SK-N-MC (cell line): ENCODE measurements around the gene CDSN.

Experiments
- DNase-seq: peaks from one replicate; pipeline ENCODE4 v3.0.0-alpha.2; 2011; ENCODE audit warnings: low read depth, low spot score
- H3K27ac ChIP-seq: fragments of 200-600 bp; sonication (generic); 2 replicates; pipeline ENCODE4 v1.5.1; 2016; ENCODE audit warnings: mixed run types
- H3K36me3 ChIP-seq: fragments of 200-600 bp; sonication (generic); 2 replicates; pipeline ENCODE4 v1.6.1; 2017; ENCODE audit warnings: antibody characterized with exemption, low read length, mixed read lengths; ENCODE audit not compliant: insufficient read depth
- H3K4me3 ChIP-seq: fragments of 200-600 bp; sonication (generic); 2 replicates; pipeline ENCODE4 v1.5.1; 2016
- H3K9ac ChIP-seq: fragments of 200-600 bp; sonication (generic); 2 replicates; pipeline ENCODE4 v1.8.0; 2017; ENCODE audit warnings: mixed run types, mixed read lengths; ENCODE audit not compliant: insufficient read length
- H3K9me3 ChIP-seq: fragments of 200-600 bp; sonication (generic); 2 replicates; pipeline ENCODE4 v1.6.1; 2017; ENCODE audit warnings: low read depth, mild to moderate bottlenecking, antibody characterized with exemption, low read length, moderate library complexity, mixed read lengths
- EZH2 ChIP-seq: fragments of 200-600 bp; sonication (generic); IDR thresholded peaks from one replicate; pipeline ENCODE4 v1.6.1; 2017; ENCODE audit warnings: antibody characterized with exemption
- FOXP2 ChIP-seq: optimal IDR thresholded peaks from 2 replicates; pipeline ENCODE3; 2011; ENCODE audit warnings: mild to moderate bottlenecking, moderate library complexity; ENCODE audit not compliant: insufficient read depth; ENCODE audit errors: extremely low read length, control extremely low read depth
- POLR2AphosphoS5 ChIP-seq: IDR thresholded peaks from 2 replicates; pipeline ENCODE4 v1.6.1; 2012; ENCODE audit warnings: mild to moderate bottlenecking, low read depth, low read length, borderline replicate concordance

CDSN gene

GRCh38 chr6:31161216-31162126 lies 41.2 kb upstream of the CDSN start:
- no peak overlapping the region for H3K4me3 ChIP-seq
- no peak overlapping the region for H3K9ac ChIP-seq
- H3K9me3 ChIP-seq, result no peaks in the 10 kb centered on the region
- no peak for DNase-seq
- TF ChIP-seq POLR2AphosphoS5, result no peak
- no peak for TF ChIP-seq EZH2
- H3K36me3 ChIP-seq, result peaks cover 9% of the 10 kb centered on the region; the same call in 1 of the 2 replicates
- no peak overlapping the region for H3K27ac ChIP-seq

GRCh38 chr6:31158863-31159855 lies 38.9 kb upstream of the CDSN start:
- H3K9ac ChIP-seq, result peak overlapping the region; percentile 80
- DNase-seq, result no peak
- H3K9me3 ChIP-seq, result no peaks in the 10 kb centered on the region
- H3K27ac ChIP-seq, result no peak overlapping the region
- peaks cover 19% of the 10 kb centered on the region; the same call in 1 of the 2 replicates for H3K36me3 ChIP-seq
- TF ChIP-seq EZH2 (no peak), POLR2AphosphoS5 (no peak), FOXP2 (no peak)
- H3K4me3 ChIP-seq, result peak overlapping the region; percentile 91

DNA sequence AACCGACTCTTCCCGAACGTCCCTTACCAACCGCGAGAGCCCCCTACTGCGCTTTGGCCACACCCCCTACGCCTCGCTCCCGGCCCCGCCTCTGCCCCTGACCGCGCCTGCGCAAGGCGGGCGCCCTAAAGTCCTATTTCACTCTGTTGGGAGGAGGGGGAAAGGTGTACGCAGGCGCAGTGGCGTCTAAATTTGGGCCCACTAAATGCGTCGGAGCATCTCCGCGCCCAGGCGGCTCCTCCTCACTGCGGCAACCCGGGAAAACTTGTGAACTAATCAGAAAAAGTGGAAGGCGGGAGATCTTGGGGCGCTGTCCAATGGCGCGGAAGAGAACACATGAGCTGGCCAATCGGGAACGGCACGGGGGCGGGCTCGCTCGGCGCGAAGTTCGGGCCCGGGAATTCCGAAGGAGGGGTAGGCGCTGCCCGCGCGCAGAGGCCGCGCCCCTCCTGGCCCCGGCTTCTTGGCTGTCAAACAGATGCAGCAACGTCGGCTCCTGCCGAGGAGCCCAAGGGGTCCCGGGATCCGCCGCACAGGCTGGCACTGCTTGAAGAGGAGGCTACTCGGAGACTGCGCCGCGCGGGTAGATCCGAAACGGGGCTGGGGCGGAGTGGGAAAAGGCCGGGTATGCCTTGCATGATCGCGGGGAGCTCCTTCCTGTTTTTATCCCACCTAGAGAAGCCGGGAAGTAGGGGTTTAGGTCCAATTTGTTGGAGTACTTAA lies 38.1 kb upstream of the CDSN start, which contains the start of gene TCF19:
TCF19 (plus strand) TSS at position 450 of the 723 bp plus-strand sequence. CDS start 881 bp downstream, outside the sequence.
- Histone ChIP-seq H3K36me3 (peaks cover 19% of the 10 kb centered on the region; the same call in 1 of the 2 replicates), H3K27ac (peak within 1 kb of the TSS; percentile 72; the same call in 1 of the 2 replicates), H3K4me3 (peak within 1 kb of the TSS; percentile 91)

DNA sequence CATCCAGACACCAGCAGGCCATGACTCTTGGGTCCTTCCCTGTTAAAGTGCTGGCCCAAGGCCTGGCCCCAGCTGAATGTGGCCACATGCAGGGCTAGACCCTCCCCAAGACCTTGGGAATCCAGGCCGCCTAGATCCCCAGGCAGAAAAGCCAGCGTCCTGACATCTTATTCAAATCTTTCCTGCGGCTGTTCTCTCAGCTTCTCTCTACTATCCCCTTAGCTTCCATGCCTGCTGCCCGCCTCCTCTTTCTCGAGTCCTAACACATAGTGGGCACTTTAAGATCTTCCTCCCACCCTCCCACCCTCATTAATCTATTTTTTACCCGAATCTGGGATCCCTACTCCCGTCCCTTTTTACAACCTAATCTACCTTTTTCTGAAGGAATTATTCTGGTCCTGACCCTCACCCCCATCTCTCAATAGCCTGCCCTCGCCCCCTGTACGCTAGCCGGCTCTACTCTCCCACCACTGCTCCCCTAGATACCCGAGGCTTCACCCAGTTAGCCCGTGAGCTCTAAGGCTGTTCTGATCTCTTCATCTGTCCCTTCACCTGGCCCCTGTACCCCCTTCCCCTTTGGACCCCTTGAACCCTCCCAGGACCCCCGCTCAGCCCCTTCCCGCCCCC lies 37.4 kb upstream of the CDSN start, which contains the start of gene CCHCR1:
CCHCR1 (minus strand) TSS at position 290 of the 627 bp plus-strand sequence; CDS start at position 88, 202 bp downstream.
- Histone ChIP-seq H3K9ac (peak within 1 kb of the TSS; percentile 90), H3K4me3 (peak within 1 kb of the TSS; percentile 91), H3K36me3 (peaks cover 14% of the 10 kb centered on the region; the same call in 1 of the 2 replicates), H3K27ac (peak within 1 kb of the TSS; percentile 72; the same call in 1 of the 2 replicates), H3K9me3 (no peaks in the 10 kb centered on the region)
- no peak for DNase-seq
- TF ChIP-seq FOXP2 (no peak), POLR2AphosphoS5 (no peak), EZH2 (no peak)

More for the DNA sequence above, 38.1 kb upstream of the CDSN start, which contains the start of gene TCF19:
- Histone ChIP-seq H3K9me3 (no peaks in the 10 kb centered on the region), H3K9ac (peak within 1 kb of the TSS; percentile 90)
- no peak for TF ChIP-seq EZH2
- peak; percentile 78 for TF ChIP-seq POLR2AphosphoS5
- TF ChIP-seq FOXP2, result no peak
- peak; percentile 100 for DNase-seq

DNA sequence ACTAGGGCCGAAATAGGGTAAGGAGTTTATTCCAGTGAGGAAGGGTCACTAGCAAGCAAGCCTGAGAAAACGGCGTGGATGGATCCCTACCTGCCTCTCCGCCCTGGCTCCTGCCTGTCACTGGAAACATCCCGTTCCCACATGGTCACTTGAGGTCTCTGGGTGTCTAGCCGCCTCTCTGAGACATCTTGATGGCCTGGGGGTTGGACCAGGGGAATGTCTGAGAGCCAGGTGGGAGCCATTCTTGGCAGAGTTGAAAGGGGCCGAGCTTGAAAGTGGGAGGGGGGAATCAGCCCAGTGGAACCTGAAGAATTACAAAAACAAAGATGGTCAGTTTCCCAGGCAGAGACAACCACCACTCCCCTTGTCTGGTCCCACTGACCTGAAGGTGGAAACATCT lies 36.4 kb upstream of the CDSN start:
- TF ChIP-seq FOXP2 (no peak), POLR2AphosphoS5 (no peak), EZH2 (no peak)

DNA sequence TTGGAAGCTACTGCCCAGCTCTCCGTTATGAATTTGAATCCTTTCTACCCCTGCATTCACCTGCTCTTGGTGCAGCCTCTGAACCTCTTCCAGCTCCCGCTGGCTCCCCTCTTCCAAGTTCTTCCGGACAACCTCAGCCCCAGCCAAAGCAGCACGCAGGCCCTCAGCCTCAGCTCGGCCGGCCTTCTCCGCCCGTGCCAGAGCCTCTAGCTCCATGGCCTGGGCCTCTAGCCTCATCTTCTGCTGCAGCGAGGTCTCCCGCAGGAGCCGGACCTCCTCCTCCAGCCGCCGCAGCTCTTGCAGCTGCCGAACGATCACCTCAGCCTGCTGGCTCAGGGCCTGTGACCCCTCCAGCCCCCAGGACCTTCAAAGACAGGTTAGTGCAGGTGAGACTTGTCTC lies 34.2 kb upstream of the CDSN start:
- Histone ChIP-seq H3K4me3 (no peak overlapping the region), H3K9ac (no peak overlapping the region), H3K27ac (no peak overlapping the region), H3K36me3 (peaks cover 14% of the 10 kb centered on the region; the same call in 1 of the 2 replicates), H3K9me3 (no peaks in the 10 kb centered on the region)
- no peak for DNase-seq
- TF ChIP-seq EZH2 (no peak), FOXP2 (no peak), POLR2AphosphoS5 (no peak)

More for the DNA sequence above, 36.4 kb upstream of the CDSN start:
- Histone ChIP-seq H3K27ac (no peak overlapping the region), H3K9me3 (no peaks in the 10 kb centered on the region), H3K36me3 (peaks cover 14% of the 10 kb centered on the region; the same call in 1 of the 2 replicates), H3K9ac (peak overlapping the region; percentile 26), H3K4me3 (no peak overlapping the region; the same call in 1 of the 2 replicates)
- no peak for DNase-seq

- H3K9me3 ChIP-seq, result no peaks in the 10 kb centered on the region
- H3K36me3 ChIP-seq, result peaks cover 19% of the 10 kb centered on the region; the same call in 1 of the 2 replicates
- H3K27ac ChIP-seq, result no peak overlapping the region
- TF ChIP-seq FOXP2 (no peak), POLR2AphosphoS5 (no peak), EZH2 (no peak)
- no peak overlapping the region for H3K4me3 ChIP-seq
- no peak for DNase-seq
- H3K9ac ChIP-seq, result no peak overlapping the region
These were observed 32.5 kb upstream of the CDSN start for GRCh38 chr6:31152781-31153180.
